K562 (cell line): ENCODE data around the gene SUSD3. TPM values are rescaled to one million over a fixed set of nuclear protein-coding genes. Genes with fewer than 3 reads are reported as not detected.

Experiments
- ATAC-seq: fragments of 200-7000 bp; cut with Tn5 transposase; 3 replicates; pipeline ENCODE4 v1.9.1; 2020; ENCODE audit warnings: moderate library complexity
- BruUV-seq: library from RNA; stranded (reverse); fragments of 400-500 nt; replicated peaks from 2 replicates; lab custom pipeline; 2021; lab: Mats Ljungman, UMichigan
- CTCF ChIA-PET: fragments of 300-600 bp; formaldehyde crosslinking; extraction: SDS; loops from one replicate; lab custom pipeline; 2021; ENCODE audit warnings: low intra/inter-chr PET ratio; lab: Yijun Ruan, JAX
- POLR2A ChIA-PET: fragments of 300-600, 350-650 bp; sonication (Branson Sonifier 250); formaldehyde crosslinking; extraction: SDS; loops from one replicate; lab custom pipeline; 2021; ENCODE audit warnings: antibody characterized with exemption, inconsistent platforms; lab: Yijun Ruan, JAX
- DNase-seq, 4 experiments: peaks; one replicate each; pipeline versions ENCODE4 v3.0.0 to v3.0.0-alpha.2; 2011 to 2018; ENCODE audit warnings: low spot score in 3 of 4, mixed read lengths in 3 of 4; ENCODE audit errors: extremely low read depth in 1 of 4
- FAIRE-seq: peaks from 2 replicates; lab custom pipeline; 2011; peaks lifted over from hg19 to GRCh38; lab: Jason Lieb, UNC
- H2AFZ ChIP-seq: 2 replicates; pipeline ENCODE4 v1.6.0; 2011; ENCODE audit warnings: low read depth, low read length, control low read depth, inconsistent platforms
- H3K27ac ChIP-seq: fragments of 200-600 bp; 3 replicates; pipeline ENCODE4 v1.8.0; 2011; ENCODE audit warnings: low read depth, mild to moderate bottlenecking, control low read depth, inconsistent platforms, low read length, moderate library complexity, mixed read lengths; ENCODE audit errors: extremely low read depth
- H3K27me3 ChIP-seq, 2 experiments: fragments of 300-600 bp in 1 of 2; 2 replicates in 1 of 2; 3 replicates in 1 of 2; pipeline versions ENCODE4 v1.6.0 to v1.8.0; 2011; ENCODE audit warnings: inconsistent platforms in 2 of 2, low read length in 2 of 2, mild to moderate bottlenecking in 1 of 2, mixed read lengths in 1 of 2, moderate library complexity in 1 of 2; ENCODE audit not compliant: control insufficient read depth in 2 of 2, insufficient read depth in 2 of 2
- H3K36me3 ChIP-seq: fragments of 300-600 bp; 3 replicates; pipeline ENCODE4 v1.8.0; 2011; ENCODE audit warnings: mild to moderate bottlenecking, low read length, inconsistent platforms; ENCODE audit not compliant: control insufficient read depth, insufficient read depth
- H3K4me1 ChIP-seq, 2 experiments: fragments of 200-600 bp in 1 of 2; replicated peaks in 1 of 2; 2 replicates in 1 of 2; 3 replicates in 1 of 2; pipeline versions ENCODE4 v1.5.1 to v1.8.0; 2011; ENCODE audit warnings: inconsistent platforms in 2 of 2, low read length in 2 of 2, mild to moderate bottlenecking in 1 of 2, mixed read lengths in 1 of 2, moderate library complexity in 1 of 2; ENCODE audit not compliant: control insufficient read depth in 2 of 2, insufficient read depth in 2 of 2
- H3K4me2 ChIP-seq: 2 replicates; pipeline ENCODE4 v1.6.1; 2011; ENCODE audit warnings: low read length, control low read depth, inconsistent platforms, mixed read lengths; ENCODE audit not compliant: insufficient read depth
- H3K4me3 ChIP-seq: fragments of 200-600 bp; sonication (generic), shearing (Covaris generic); 2 replicates; pipeline ENCODE4 v1.5.1; 2016; ENCODE audit warnings: control low read depth, inconsistent platforms
- H3K79me2 ChIP-seq: fragments of 200-600 bp; 3 replicates; pipeline ENCODE4 v1.8.0; 2011; ENCODE audit warnings: low read length, inconsistent platforms; ENCODE audit not compliant: control insufficient read depth, insufficient read depth
- H3K9ac ChIP-seq, 2 experiments: 2 replicates each; pipeline versions ENCODE4 v1.6.0 to v1.6.1; 2011; ENCODE audit warnings: low read depth in 2 of 2, low read length in 2 of 2, control low read depth in 1 of 2, inconsistent platforms in 1 of 2, mild to moderate bottlenecking in 1 of 2, mixed read lengths in 1 of 2; ENCODE audit not compliant: insufficient read depth in 1 of 2
- H3K9me1 ChIP-seq: one replicate; pipeline ENCODE4 v1.6.0; 2011; ENCODE audit warnings: inconsistent platforms, mild to moderate bottlenecking, low read length, moderate library complexity; ENCODE audit not compliant: control insufficient read depth, insufficient read depth
- H3K9me3 ChIP-seq: replicated peaks from 2 replicates; pipeline ENCODE4 v1.5.1; 2011; ENCODE audit warnings: low read depth, low read length, inconsistent platforms; ENCODE audit not compliant: control insufficient read depth, insufficient read depth
- H4K20me1 ChIP-seq: replicated peaks from 2 replicates; pipeline ENCODE4 v1.6.1; 2011; ENCODE audit warnings: low read length, inconsistent platforms, mixed read lengths; ENCODE audit not compliant: control insufficient read depth, insufficient read depth
- CCAR2 ChIP-seq: fragments of 200-400 bp; formaldehyde crosslinking; IDR thresholded peaks from 2 replicates; pipeline ENCODE4 v1.6.1; 2017; ENCODE audit warnings: mild to moderate bottlenecking, low read depth, low read length
- HNRNPH1 ChIP-seq: fragments of 200-400 bp; formaldehyde crosslinking; optimal IDR thresholded peaks from 2 replicates; pipeline ENCODE3; 2017; ENCODE audit warnings: low read depth, mild to moderate bottlenecking, low read length, moderate library complexity
- MTA1 ChIP-seq: fragments of 450-650 bp; IDR thresholded peaks from 2 replicates; pipeline ENCODE4 v1.6.1; 2017; ENCODE audit warnings: borderline replicate concordance
- RBM39 ChIP-seq: fragments of 200-400 bp; formaldehyde crosslinking; optimal IDR thresholded peaks from 2 replicates; pipeline ENCODE3; 2018; ENCODE audit warnings: low read depth, low read length
- ZNF398 ChIP-seq: fragments of 250-450 bp; sonication (Bioruptor Pico); IDR thresholded peaks from 2 replicates; pipeline ENCODE4 v1.8.0; 2021; ENCODE audit warnings: moderate library complexity, mild to moderate bottlenecking, inconsistent platforms
- ZNF561 ChIP-seq: fragments of 450-650 bp; formaldehyde crosslinking; conservative IDR thresholded peaks from 2 replicates; pipeline ENCODE4 v1.4.0; 2020; ENCODE audit warnings: mild to moderate bottlenecking, moderate library complexity
- WGBS: fragments of 100-300 bp; shearing (Covaris generic); methylation state at CpG from one replicate; pipeline ENCODE4 v1.1.6; 2016; ENCODE audit warnings: low coverage, mixed read lengths; ENCODE audit not compliant: insufficient coverage; ENCODE audit errors: missing lambda C conversion rate; 5-methylcytosine and 5-hydroxymethylcytosine counted together
- in situ Hi-C: fragments of 300-500 bp; cut with MboI; formaldehyde crosslinking; loops from 4 replicates; pipeline ENCODE4 v1.15.0; 2018; ENCODE audit warnings: inconsistent platforms, mixed read lengths
- intact Hi-C: fragments of 100-400 bp; cut with micrococcal nuclease; formaldehyde crosslinking; loops from 2 replicates; pipeline ENCODE4 v1.14.2; 2022
- polyA plus RNA-seq, 8 experiments: library from polyadenylated mRNA; depleted of rRNA in 4 of 8; stranded (reverse) in 5 of 8; unstranded in 3 of 8; fragments of >200 nt; fragmentation: Nextera tagmentation in 2 of 8; fragmentation: Illumina TruSeq in 1 of 8; extraction: Ambion mirVana in 2 of 8; extraction: Trizol in 1 of 8; gene quantifications; 2 replicates each; pipeline versions ENCODE4 v1.2.1 to v1.2.3, GENCODE V29; 2011 to 2014; ENCODE audit warnings: inconsistent platforms in 1 of 8, missing spikeins in 1 of 8
- total RNA-seq, 7 experiments: library from RNA; depleted of rRNA in 6 of 7; stranded (reverse); fragments of >200 nt in 6 of 7; fragmentation: Illumina TruSeq in 2 of 7; extraction: Trizol in 2 of 7; gene quantifications; 2 replicates each; pipeline versions ENCODE4 v1.2.1 to v1.2.3, GENCODE V29; 2011 to 2021; ENCODE audit warnings: low replicate concordance in 1 of 7

Gene SUSD3
- total and polyA plus RNA-seq, 9 of the 15 experiments (the other 6 are each of a cell fraction or from before 2014, with no cell fraction given), result 1.3 to 21.7 (median 11.4) TPM

- Histone ChIP-seq H3K4me1 (peaks cover 42 to 63% of the 10 kb centered on the region in 2 experiments), H3K27me3 (no peaks in the 10 kb centered on the region), H3K79me2 (no peaks in the 10 kb centered on the region), H3K36me3 (peaks cover 5% of the 10 kb centered on the region; the same call in 1 of the 3 replicates), H3K4me2 (no peak overlapping the region), H3K9me1 (peaks cover 3% of the 10 kb centered on the region), H3K9ac (peak overlapping the region in 1 of 2 experiments; percentile 87; a peak in 2 of 4 replicates), H4K20me1 (no peaks in the 10 kb centered on the region), H3K27ac (peak overlapping the region; percentile 89; the same call in 2 of the 3 replicates), H2AFZ (no peak overlapping the region), H3K9me3 (no peaks in the 10 kb centered on the region), H3K4me3 (no peak overlapping the region)
- no TSS peak for BruUV-seq
- DNase-seq (no peak), ATAC-seq (no peak), FAIRE-seq (no peak)
- TF ChIP-seq ZNF398 (CRISPR knock-in tag) (no peak), ZNF561 (CRISPR knock-in tag) (no peak), CCAR2 (no peak), RBM39 (no peak), HNRNPH1 (no peak), MTA1 (no peak)
- POLR2A ChIA-PET, result interaction anchor here (0.6 to 1.3 kb wide), 5 partner anchors 9 to 152 kb away, joined by 3 to 8 read pairs (median 3); no protein-coding TSS in a partner anchor
- 80% methylated on average over 13 of the region's 13 CpGs for WGBS
- in situ Hi-C loops (no loop called here), intact Hi-C loops (no loop called here)
- CTCF ChIA-PET, result no interaction called here
Measured at GRCh38 chr9:93112864-93113389, 54.4 kb downstream of the SUSD3 start.
